ENCODE results near the gene ST6GALNAC6.
"Not testable (repeated sequence)": the region's sequence is repeated elsewhere in the genome, so short reads cannot be mapped to it uniquely, and the experiment has no call there.

ST6GALNAC6 gene

GRCh38 chr9:127887792-127888191, 11.6 kb downstream of the ST6GALNAC6 start:
- DNase-seq = no peak

- DNase-seq = no peak
Measured at GRCh38 chr9:127886401-127886972, 12.9 kb downstream of the ST6GALNAC6 start.

GRCh38 chr9:127885508-127886281, 13.7 kb downstream of the ST6GALNAC6 start:
- no peak for DNase-seq

GRCh38 chr9:127884976-127885490, 14.4 kb downstream of the ST6GALNAC6 start:
- no peak for DNase-seq

- DNase-seq = no peak
Measured at GRCh38 chr9:127884427-127884911, 14.9 kb downstream of the ST6GALNAC6 start.

- no peak for DNase-seq
Measured at GRCh38 chr9:127883959-127884358, 15.4 kb downstream of the ST6GALNAC6 start.

GRCh38 chr9:127881715-127882114, 17.7 kb downstream of the ST6GALNAC6 start:
- not testable (repeated sequence) for DNase-seq

- no peak for DNase-seq
Measured at GRCh38 chr9:127880143-127880542, 19.3 kb downstream of the ST6GALNAC6 start.

GRCh38 chr9:127878652-127879390, 20.6 kb downstream of the ST6GALNAC6 start:
- DNase-seq = no peak

- no peak for DNase-seq
Measured at GRCh38 chr9:127878001-127878651, 21.3 kb downstream of the ST6GALNAC6 start.

- DNase-seq = no peak
Measured at GRCh38 chr9:127877566-127877998, 21.8 kb downstream of the ST6GALNAC6 start, which contains the start of gene AK1. Gene AK1 (minus strand): TSS chr9:127877675. CDS start chr9:127874617, 3,058 bp downstream.

GRCh38 chr9:127876764-127877562, 22.4 kb downstream of the ST6GALNAC6 start:
- DNase-seq = no peak

- no peak for DNase-seq
Measured at GRCh38 chr9:127876026-127876763, 23.2 kb downstream of the ST6GALNAC6 start.

GRCh38 chr9:127875306-127875966, 24.0 kb downstream of the ST6GALNAC6 start:
- no peak for DNase-seq

GRCh38 chr9:127874301-127875221, 24.8 kb downstream of the ST6GALNAC6 start:
- no peak for DNase-seq

GRCh38 chr9:127873886-127874285, 25.5 kb downstream of the ST6GALNAC6 start:
- no peak for DNase-seq

- no peak for DNase-seq
Measured at GRCh38 chr9:127873223-127873691, 26.1 kb downstream of the ST6GALNAC6 start.

GRCh38 chr9:127872369-127873222, 26.8 kb downstream of the ST6GALNAC6 start:
- no peak for DNase-seq
